ENCODE measurements around the gene ADAM33. TPM values are rescaled to one million over a fixed set of nuclear protein-coding genes. Genes with fewer than 3 reads are reported as not detected.

Gene ADAM33
- total RNA-seq, 1 experiment from 2014 or later, result not detected

DNA sequence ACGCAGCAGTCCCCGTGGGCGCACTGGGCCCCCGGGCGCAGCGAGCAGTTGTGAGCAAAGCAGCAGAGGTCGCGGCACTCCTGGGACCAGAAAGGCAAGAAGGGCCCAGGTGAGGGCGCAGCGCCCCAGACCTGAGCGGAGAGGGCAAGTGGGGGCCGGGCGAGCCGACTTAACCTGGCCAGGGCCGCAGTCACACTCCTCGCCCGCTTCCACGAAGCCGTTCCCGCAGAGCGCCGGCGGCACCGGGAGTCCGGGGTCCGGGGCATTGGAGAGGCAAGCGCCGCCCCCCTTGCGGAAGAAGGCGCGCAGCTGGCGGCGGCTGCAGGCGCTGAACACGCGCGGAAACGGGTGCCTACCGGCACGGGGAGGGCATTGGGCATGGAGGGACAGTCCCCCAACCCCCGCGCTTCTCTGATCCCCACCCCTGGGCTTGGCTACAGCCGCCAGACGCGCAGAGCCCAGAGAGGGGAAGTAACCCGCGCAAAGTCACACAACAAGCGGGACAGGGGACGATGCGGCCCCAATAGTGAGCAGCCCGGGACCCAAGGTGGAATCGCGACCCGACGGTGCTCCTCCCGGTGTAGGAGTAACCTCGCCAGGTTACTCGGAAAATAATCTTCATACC, 9.2 kb downstream of the ADAM33 start:
- no peaks in the 10 kb centered on the region for H3K36me3 ChIP-seq (ENCODE audit: insufficient read depth, low read length, poor library complexity, severe bottlenecking)
- no peak for TF ChIP-seq EZH2 (IDR thresholded peaks at IDR 0.05; ENCODE audit: borderline replicate concordance, low read depth, low read length, poor library complexity, severe bottlenecking)
- TF ChIP-seq, protein P1, sequence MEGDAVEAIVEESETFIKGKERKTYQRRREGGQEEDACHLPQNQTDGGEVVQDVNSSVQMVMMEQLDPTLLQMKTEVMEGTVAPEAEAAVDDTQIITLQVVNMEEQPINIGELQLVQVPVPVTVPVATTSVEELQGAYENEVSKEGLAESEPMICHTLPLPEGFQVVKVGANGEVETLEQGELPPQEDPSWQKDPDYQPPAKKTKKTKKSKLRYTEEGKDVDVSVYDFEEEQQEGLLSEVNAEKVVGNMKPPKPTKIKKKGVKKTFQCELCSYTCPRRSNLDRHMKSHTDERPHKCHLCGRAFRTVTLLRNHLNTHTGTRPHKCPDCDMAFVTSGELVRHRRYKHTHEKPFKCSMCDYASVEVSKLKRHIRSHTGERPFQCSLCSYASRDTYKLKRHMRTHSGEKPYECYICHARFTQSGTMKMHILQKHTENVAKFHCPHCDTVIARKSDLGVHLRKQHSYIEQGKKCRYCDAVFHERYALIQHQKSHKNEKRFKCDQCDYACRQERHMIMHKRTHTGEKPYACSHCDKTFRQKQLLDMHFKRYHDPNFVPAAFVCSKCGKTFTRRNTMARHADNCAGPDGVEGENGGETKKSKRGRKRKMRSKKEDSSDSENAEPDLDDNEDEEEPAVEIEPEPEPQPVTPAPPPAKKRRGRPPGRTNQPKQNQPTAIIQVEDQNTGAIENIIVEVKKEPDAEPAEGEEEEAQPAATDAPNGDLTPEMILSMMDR (conservative IDR thresholded peaks at IDR 0.05; ENCODE audit: low read depth, low read length), result no peak
- BruUV-seq (replicated peaks), result no TSS peak
- no peak overlapping the region for H3K4me3 ChIP-seq (ENCODE audit: low read depth, low read length, poor library complexity, severe bottlenecking)
- no peaks in the 10 kb centered on the region for H3K9me3 ChIP-seq (ENCODE audit: low read depth, low read length, poor library complexity, severe bottlenecking)
- intact Hi-C loops (cut with micrococcal nuclease; ENCODE audit: unreplicated experiment), result loop anchor here (10.0 kb wide), 1 partner anchor 412 kb away; no protein-coding TSS in a partner anchor
- H3K27ac ChIP-seq (ENCODE audit: low read depth, low read length, poor library complexity, severe bottlenecking), result no peak overlapping the region
- H3K4me1 ChIP-seq (ENCODE audit: insufficient read depth, low read length, poor library complexity, severe bottlenecking), result peaks cover 3% of the 10 kb centered on the region
- DNase-seq (ENCODE audit: low spot score), result no peak
- peaks cover 45% of the 10 kb centered on the region for H3K27me3 ChIP-seq (replicated peaks; ENCODE audit: insufficient read depth, low read depth, low read length, poor library complexity)
- CTCF ChIA-PET, result no interaction called here
- POLR2A ChIA-PET (ENCODE audit: low non-redundant PET), result no interaction called here

DNA sequence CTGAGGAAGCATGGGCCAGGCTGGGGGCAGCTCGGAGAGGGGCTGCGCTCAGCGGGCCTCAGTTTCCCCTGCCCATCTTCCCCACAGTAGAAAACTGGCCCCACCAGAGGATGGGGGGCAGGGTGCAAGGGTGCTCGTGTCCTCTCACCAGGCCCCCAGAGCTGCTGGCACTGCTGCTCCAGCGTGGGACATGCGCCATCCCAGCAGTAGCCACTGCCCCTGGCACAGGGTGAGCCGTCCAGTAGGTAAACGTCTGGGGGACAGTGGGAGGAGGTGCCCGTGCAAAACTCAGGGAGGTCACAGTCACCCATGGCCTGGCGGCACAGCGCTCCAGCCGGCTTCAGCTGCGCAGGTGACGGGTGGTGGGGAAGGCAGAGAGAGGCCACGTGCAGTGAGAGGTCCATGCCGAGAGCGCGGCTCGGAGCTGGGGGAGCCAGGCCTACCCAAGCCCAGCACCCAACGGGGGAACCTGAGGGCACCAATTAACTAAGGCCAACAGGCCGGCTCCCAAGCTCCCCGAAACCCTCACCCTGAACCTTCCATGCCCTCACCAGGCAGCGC, 9.7 kb downstream of the ADAM33 start:
- no peaks in the 10 kb centered on the region for H3K9me3 ChIP-seq (ENCODE audit: low read depth, low read length, poor library complexity, severe bottlenecking)
- no peak for DNase-seq (ENCODE audit: low spot score)
- intact Hi-C loops (cut with micrococcal nuclease; ENCODE audit: unreplicated experiment), result loop anchor here (10.0 kb wide), 1 partner anchor 413 kb away; no protein-coding TSS in a partner anchor
- no peak overlapping the region for H3K27ac ChIP-seq (ENCODE audit: low read depth, low read length, poor library complexity, severe bottlenecking)
- peaks cover 45% of the 10 kb centered on the region for H3K27me3 ChIP-seq (replicated peaks; ENCODE audit: insufficient read depth, low read depth, low read length, poor library complexity)
- ChIA-PET POLR2A (ENCODE audit: low non-redundant PET) (no interaction called here), CTCF (no interaction called here)
- no peaks in the 10 kb centered on the region for H3K36me3 ChIP-seq (ENCODE audit: insufficient read depth, low read length, poor library complexity, severe bottlenecking)
- no peak overlapping the region for H3K4me3 ChIP-seq (ENCODE audit: low read depth, low read length, poor library complexity, severe bottlenecking)
- TF ChIP-seq, protein P1 (conservative IDR thresholded peaks at IDR 0.05; ENCODE audit: low read depth, low read length), result no peak
- no peak for TF ChIP-seq EZH2 (IDR thresholded peaks at IDR 0.05; ENCODE audit: borderline replicate concordance, low read depth, low read length, poor library complexity, severe bottlenecking)
- no TSS peak for BruUV-seq (replicated peaks)
- peaks cover 3% of the 10 kb centered on the region for H3K4me1 ChIP-seq (ENCODE audit: insufficient read depth, low read length, poor library complexity, severe bottlenecking)

DNA sequence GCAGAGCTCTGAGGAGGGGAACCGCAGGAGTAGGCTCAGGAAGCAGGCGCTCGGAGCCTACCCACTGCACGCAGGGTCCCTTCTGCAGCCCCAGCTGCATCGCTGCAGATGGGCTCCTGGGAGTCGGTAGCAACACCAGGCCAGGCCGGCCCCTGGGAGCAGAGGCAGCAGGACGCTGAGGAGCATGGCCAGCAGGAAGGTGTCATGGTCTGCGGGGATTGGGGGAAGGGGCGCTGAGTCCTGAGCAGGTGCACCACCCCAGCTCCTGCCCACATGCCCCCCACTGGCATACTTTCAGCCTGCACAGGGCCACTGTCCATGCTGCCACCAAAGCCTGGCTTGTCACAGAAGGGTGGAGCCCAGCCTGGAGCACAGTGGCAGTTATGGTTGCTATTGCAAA, 10.9 kb downstream of the ADAM33 start:
- H3K36me3 ChIP-seq (ENCODE audit: insufficient read depth, low read length, poor library complexity, severe bottlenecking), result no peaks in the 10 kb centered on the region
- H3K27me3 ChIP-seq (replicated peaks; ENCODE audit: insufficient read depth, low read depth, low read length, poor library complexity), result peaks cover 40% of the 10 kb centered on the region
- H3K4me3 ChIP-seq (ENCODE audit: low read depth, low read length, poor library complexity, severe bottlenecking), result no peak overlapping the region
- TF ChIP-seq, protein P1 (conservative IDR thresholded peaks at IDR 0.05; ENCODE audit: low read depth, low read length), result no peak
- no peak for TF ChIP-seq EZH2 (IDR thresholded peaks at IDR 0.05; ENCODE audit: borderline replicate concordance, low read depth, low read length, poor library complexity, severe bottlenecking)
- ChIA-PET POLR2A (ENCODE audit: low non-redundant PET) (no interaction called here), CTCF (interaction anchor here (1.4 kb wide), 1 partner anchor 40 kb away, joined by 3 read pairs; no protein-coding TSS in a partner anchor)
- BruUV-seq (replicated peaks), result no TSS peak
- intact Hi-C loops (cut with micrococcal nuclease; ENCODE audit: unreplicated experiment), result loop anchor here (10.0 kb wide), 1 partner anchor 414 kb away; no protein-coding TSS in a partner anchor
- H3K27ac ChIP-seq (ENCODE audit: low read depth, low read length, poor library complexity, severe bottlenecking), result no peak overlapping the region
- DNase-seq (ENCODE audit: low spot score), result no peak
- H3K9me3 ChIP-seq (ENCODE audit: low read depth, low read length, poor library complexity, severe bottlenecking), result no peaks in the 10 kb centered on the region
- H3K4me1 ChIP-seq (ENCODE audit: insufficient read depth, low read length, poor library complexity, severe bottlenecking), result no peaks in the 10 kb centered on the region

Data from A673 (cell line).